ENCODE results near the gene DLL4.

DNA sequence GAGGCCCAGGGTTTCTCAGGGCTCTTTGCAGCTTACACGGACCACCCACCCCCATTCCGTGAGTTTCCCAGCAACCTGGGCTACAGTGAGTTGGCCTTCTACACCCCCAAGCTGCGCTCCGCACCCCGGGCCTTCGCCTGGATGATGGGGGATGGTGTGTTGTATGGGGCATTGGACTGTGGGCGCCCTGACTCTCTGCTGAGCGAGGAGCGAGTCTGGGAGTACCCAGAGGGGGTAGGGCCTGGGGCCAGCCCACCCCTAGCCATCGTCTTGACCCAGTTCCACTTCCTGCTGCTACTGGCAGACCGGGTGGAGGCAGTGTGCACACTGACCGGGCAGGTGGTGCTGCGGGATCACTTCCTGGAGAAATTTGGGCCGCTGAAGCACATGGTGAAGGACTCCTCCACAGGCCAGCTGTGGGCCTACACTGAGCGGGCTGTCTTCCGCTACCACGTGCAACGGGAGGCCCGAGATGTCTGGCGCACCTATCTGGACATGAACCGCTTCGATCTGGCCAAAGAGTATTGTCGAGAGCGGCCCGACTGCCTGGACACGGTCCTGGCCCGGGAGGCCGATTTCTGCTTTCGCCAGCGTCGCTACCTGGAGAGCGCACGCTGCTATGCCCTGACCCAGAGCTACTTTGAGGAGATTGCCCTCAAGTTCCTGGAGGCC lies 29.5 kb upstream of the DLL4 start:
- TF ChIP-seq CTCF (IDR thresholded peaks at IDR 0.05) (no peak), POLR2A (IDR thresholded peaks at IDR 0.05) (no peak), EP300 (IDR thresholded peaks at IDR 0.05) (no peak)

Measured in ovary (tissue), 3 donors.